A673 (cell line): ENCODE data around the gene ACSS1. TPM values are rescaled to one million over a fixed set of nuclear protein-coding genes. Genes with fewer than 3 reads are reported as not detected.

ENCODE experiments used
- BruUV-seq: library from RNA; stranded (reverse); fragments of 400-500 nt; replicated peaks from 2 replicates; lab custom pipeline; 2021; lab: Mats Ljungman, UMichigan
- CTCF ChIA-PET: fragments of 300-600 bp; sonication (Branson Sonifier 250); formaldehyde crosslinking; loops from one replicate; lab custom pipeline; 2022; ENCODE audit warnings: antibody characterized with exemption; lab: Charles Lee
- POLR2A ChIA-PET: fragments of 300-600 bp; sonication (Branson Sonifier 250); formaldehyde crosslinking; loops from one replicate; lab custom pipeline; 2022; ENCODE audit warnings: antibody characterized with exemption; ENCODE audit not compliant: low non-redundant PET; lab: Charles Lee
- DNase-seq: peaks from one replicate; pipeline ENCODE4 v3.0.0-alpha.2; 2015; ENCODE audit warnings: low spot score
- H3K27ac ChIP-seq: fragments of 200-600 bp; sonication (generic); 2 replicates; pipeline ENCODE4 v1.5.1; 2016; ENCODE audit warnings: mixed run types, low read depth, mild to moderate bottlenecking, mixed read lengths, antibody characterized with exemption, low read length; ENCODE audit not compliant: poor library complexity, severe bottlenecking
- H3K27me3 ChIP-seq: fragments of 200-600 bp; sonication (generic); replicated peaks from 2 replicates; pipeline ENCODE4 v1.6.1; 2017; ENCODE audit warnings: mixed run types, low read depth, mild to moderate bottlenecking, mixed read lengths, antibody characterized with exemption, low read length; ENCODE audit not compliant: insufficient read depth, poor library complexity
- H3K36me3 ChIP-seq: fragments of 200-600 bp; sonication (generic); 2 replicates; pipeline ENCODE4 v1.6.1; 2016; ENCODE audit warnings: mixed run types, mild to moderate bottlenecking, mixed read lengths, antibody characterized with exemption, low read length; ENCODE audit not compliant: insufficient read depth, poor library complexity, severe bottlenecking
- H3K4me1 ChIP-seq: fragments of 200-600 bp; sonication (generic); 2 replicates; pipeline ENCODE4 v1.6.1; 2017; ENCODE audit warnings: mixed run types, mild to moderate bottlenecking, mixed read lengths, antibody characterized with exemption, low read length; ENCODE audit not compliant: insufficient read depth, poor library complexity, severe bottlenecking
- H3K4me3 ChIP-seq: fragments of 200-600 bp; sonication (generic); 2 replicates; pipeline ENCODE4 v1.5.1; 2016; ENCODE audit warnings: low read depth, mixed run types, mild to moderate bottlenecking, mixed read lengths, low read length; ENCODE audit not compliant: poor library complexity, severe bottlenecking
- H3K9me3 ChIP-seq: fragments of 200-600 bp; sonication (generic); 2 replicates; pipeline ENCODE4 v1.6.1; 2016; ENCODE audit warnings: mixed run types, low read depth, mild to moderate bottlenecking, mixed read lengths, antibody characterized with exemption, low read length; ENCODE audit not compliant: poor library complexity, severe bottlenecking
- CTCF ChIP-seq: fragments of 300-800, 200-600 bp; sonication (generic); conservative IDR thresholded peaks from 2 replicates; pipeline ENCODE4 v1.5.1; 2017; ENCODE audit warnings: low read depth, mild to moderate bottlenecking, antibody characterized with exemption, low read length, moderate library complexity, mixed read lengths
- EZH2 ChIP-seq: fragments of 200-600 bp; sonication (generic); IDR thresholded peaks from 2 replicates; pipeline ENCODE4 v1.6.1; 2017; ENCODE audit warnings: borderline replicate concordance, low read depth, mild to moderate bottlenecking, mixed read lengths, antibody characterized with exemption, low read length; ENCODE audit not compliant: poor library complexity, severe bottlenecking
- intact Hi-C: fragments of 100-400 bp; cut with micrococcal nuclease; formaldehyde crosslinking; loops from one replicate; pipeline ENCODE4 v1.10.0; 2022; ENCODE audit not compliant: unreplicated experiment
- total RNA-seq: library from RNA; stranded (reverse); gene quantifications from 2 replicates; pipeline ENCODE4 v1.2.3, GENCODE V29; 2021

Gene ACSS1
- total RNA-seq, 1 experiment from 2014 or later = 3.9 TPM

GRCh38 chr20:24960302-24960801 lies 97.6 kb downstream of the ACSS1 start:
- H3K36me3 ChIP-seq = no peaks in the 10 kb centered on the region
- no peak overlapping the region for H3K27ac ChIP-seq
- DNase-seq = no peak
- H3K4me3 ChIP-seq = no peak overlapping the region
- H3K27me3 ChIP-seq = no peaks in the 10 kb centered on the region
- TF ChIP-seq EZH2 = no peak
- no peak for TF ChIP-seq CTCF
- no TSS peak for BruUV-seq
- ChIA-PET CTCF (no interaction called here), POLR2A (no interaction called here)
- intact Hi-C loops = no loop called here
- H3K9me3 ChIP-seq = no peaks in the 10 kb centered on the region
- H3K4me1 ChIP-seq = no peaks in the 10 kb centered on the region

GRCh38 chr20:24959591-24960301 lies 98.2 kb downstream of the ACSS1 start:
- Histone ChIP-seq H3K4me3 (no peak overlapping the region), H3K4me1 (no peaks in the 10 kb centered on the region), H3K27ac (no peak overlapping the region), H3K9me3 (no peaks in the 10 kb centered on the region), H3K36me3 (no peaks in the 10 kb centered on the region), H3K27me3 (no peaks in the 10 kb centered on the region)
- BruUV-seq = no TSS peak
- no peak for DNase-seq
- intact Hi-C loops = no loop called here
- no peak for TF ChIP-seq EZH2
- no peak for TF ChIP-seq CTCF
- POLR2A ChIA-PET = no interaction called here
- CTCF ChIA-PET = no interaction called here

- ChIA-PET POLR2A (no interaction called here), CTCF (no interaction called here)
- BruUV-seq = no TSS peak
- Histone ChIP-seq H3K9me3 (no peaks in the 10 kb centered on the region), H3K27me3 (no peaks in the 10 kb centered on the region), H3K4me1 (no peaks in the 10 kb centered on the region), H3K4me3 (no peak overlapping the region), H3K36me3 (no peaks in the 10 kb centered on the region), H3K27ac (no peak overlapping the region)
- intact Hi-C loops = no loop called here
- TF ChIP-seq EZH2 (no peak), CTCF (no peak)
- DNase-seq = no peak
Measured at GRCh38 chr20:24958506-24959385, 99.2 kb downstream of the ACSS1 start.
